ENCODE results near the gene MAGED1.

MAGED1 gene

GRCh38 chrX:51878056-51878455 lies 15.4 kb upstream of the MAGED1 start:
- H3K27ac ChIP-seq (ENCODE audit: low read depth, low read length, poor library complexity, severe bottlenecking) = no peak overlapping the region
- H4K20me1 ChIP-seq (ENCODE audit: insufficient read depth, low read length) = no peaks in the 10 kb centered on the region
- H3K9me3 ChIP-seq (ENCODE audit: low read length) = no peaks in the 10 kb centered on the region
- H3K4me2 ChIP-seq (ENCODE audit: low read length) = no peak overlapping the region
- no peak for TF ChIP-seq EZH2 (IDR thresholded peaks at IDR 0.05; ENCODE audit: borderline replicate concordance, low read length)
- H3K27me3 ChIP-seq (ENCODE audit: insufficient read depth, low read length) = no peaks in the 10 kb centered on the region
- H3K9ac ChIP-seq (ENCODE audit: low read length) = no peak overlapping the region
- H3K36me3 ChIP-seq (ENCODE audit: insufficient read depth, low read length) = no peaks in the 10 kb centered on the region
- no peaks in the 10 kb centered on the region for H3K79me2 ChIP-seq (ENCODE audit: insufficient read depth, low read length)
- no peak overlapping the region for H2AFZ ChIP-seq (ENCODE audit: low read length)
- H3F3A ChIP-seq (ENCODE audit: insufficient read depth, low read length) = no peaks in the 10 kb centered on the region
- H3K4me3 ChIP-seq (ENCODE audit: low read depth, low read length, poor library complexity, severe bottlenecking) = no peak overlapping the region
- no peaks in the 10 kb centered on the region for H3K9me2 ChIP-seq (ENCODE audit: low read depth, low read length)
- H3K4me1 ChIP-seq (ENCODE audit: insufficient read depth, low read length, severe bottlenecking) = no peaks in the 10 kb centered on the region

DNA sequence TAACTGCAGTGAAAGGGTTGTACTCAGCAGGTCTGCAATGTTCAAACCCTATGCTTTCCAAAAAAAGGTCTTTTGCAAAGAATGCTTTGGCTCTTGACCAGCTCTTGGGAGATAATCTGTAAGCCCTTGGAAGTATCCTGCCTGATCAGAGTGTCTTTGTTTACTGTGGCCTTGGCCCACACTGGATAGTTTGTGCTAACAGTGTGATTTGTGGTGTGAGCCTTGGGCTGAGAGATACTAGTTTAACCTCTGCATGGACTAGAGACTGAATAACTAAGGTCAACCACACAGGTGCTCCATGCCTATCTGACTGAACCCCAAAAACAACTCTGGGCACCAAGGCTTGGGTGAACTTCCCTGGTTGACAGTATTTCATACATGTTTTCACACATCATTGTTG lies 3.6 kb upstream of the MAGED1 start:
- Histone ChIP-seq H3K9ac (ENCODE audit: low read length) (no peak overlapping the region), H3K79me2 (ENCODE audit: insufficient read depth, low read length) (no peaks in the 10 kb centered on the region), H3F3A (ENCODE audit: insufficient read depth, low read length) (no peaks in the 10 kb centered on the region), H2AFZ (ENCODE audit: low read length) (no peak overlapping the region), H3K36me3 (ENCODE audit: insufficient read depth, low read length) (no peaks in the 10 kb centered on the region), H3K27ac (ENCODE audit: low read depth, low read length, poor library complexity, severe bottlenecking) (no peak overlapping the region), H3K4me1 (ENCODE audit: insufficient read depth, low read length, severe bottlenecking) (peaks cover 19% of the 10 kb centered on the region), H3K9me3 (ENCODE audit: low read length) (no peaks in the 10 kb centered on the region), H3K4me2 (ENCODE audit: low read length) (no peak overlapping the region), H3K4me3 (ENCODE audit: low read depth, low read length, poor library complexity, severe bottlenecking) (no peak overlapping the region), H3K27me3 (ENCODE audit: insufficient read depth, low read length) (no peaks in the 10 kb centered on the region), H4K20me1 (ENCODE audit: insufficient read depth, low read length) (no peaks in the 10 kb centered on the region), H3K9me2 (ENCODE audit: low read depth, low read length) (no peaks in the 10 kb centered on the region)
- TF ChIP-seq CTCF (IDR thresholded peaks at IDR 0.05; ENCODE audit: low read length) = no peak

- Histone ChIP-seq H3K9me3 (ENCODE audit: low read length) (no peaks in the 10 kb centered on the region), H4K20me1 (ENCODE audit: insufficient read depth, low read length) (no peaks in the 10 kb centered on the region), H3K4me1 (ENCODE audit: insufficient read depth, low read length, severe bottlenecking) (peaks cover 28% of the 10 kb centered on the region), H3K9me2 (ENCODE audit: low read depth, low read length) (no peaks in the 10 kb centered on the region), H3K4me2 (ENCODE audit: low read length) (peak overlapping the region; percentile 23; the same call in 1 of the 2 replicates), H3K4me3 (ENCODE audit: low read depth, low read length, poor library complexity, severe bottlenecking) (no peak overlapping the region), H2AFZ (ENCODE audit: low read length) (no peak overlapping the region), H3F3A (ENCODE audit: insufficient read depth, low read length) (no peaks in the 10 kb centered on the region), H3K36me3 (ENCODE audit: insufficient read depth, low read length) (peaks cover 11% of the 10 kb centered on the region; the same call in 1 of the 2 replicates), H3K9ac (ENCODE audit: low read length) (no peak overlapping the region; the same call in 1 of the 2 replicates), H3K27ac (ENCODE audit: low read depth, low read length, poor library complexity, severe bottlenecking) (peak overlapping the region; percentile 78), H3K27me3 (ENCODE audit: insufficient read depth, low read length) (no peaks in the 10 kb centered on the region), H3K79me2 (ENCODE audit: insufficient read depth, low read length) (no peaks in the 10 kb centered on the region)
- TF ChIP-seq EZH2 (IDR thresholded peaks at IDR 0.05; ENCODE audit: borderline replicate concordance, low read length) (no peak), CTCF (IDR thresholded peaks at IDR 0.05; ENCODE audit: low read length) (no peak)
Measured at GRCh38 chrX:51891245-51891644, 2.2 kb upstream of the MAGED1 start.

DNA sequence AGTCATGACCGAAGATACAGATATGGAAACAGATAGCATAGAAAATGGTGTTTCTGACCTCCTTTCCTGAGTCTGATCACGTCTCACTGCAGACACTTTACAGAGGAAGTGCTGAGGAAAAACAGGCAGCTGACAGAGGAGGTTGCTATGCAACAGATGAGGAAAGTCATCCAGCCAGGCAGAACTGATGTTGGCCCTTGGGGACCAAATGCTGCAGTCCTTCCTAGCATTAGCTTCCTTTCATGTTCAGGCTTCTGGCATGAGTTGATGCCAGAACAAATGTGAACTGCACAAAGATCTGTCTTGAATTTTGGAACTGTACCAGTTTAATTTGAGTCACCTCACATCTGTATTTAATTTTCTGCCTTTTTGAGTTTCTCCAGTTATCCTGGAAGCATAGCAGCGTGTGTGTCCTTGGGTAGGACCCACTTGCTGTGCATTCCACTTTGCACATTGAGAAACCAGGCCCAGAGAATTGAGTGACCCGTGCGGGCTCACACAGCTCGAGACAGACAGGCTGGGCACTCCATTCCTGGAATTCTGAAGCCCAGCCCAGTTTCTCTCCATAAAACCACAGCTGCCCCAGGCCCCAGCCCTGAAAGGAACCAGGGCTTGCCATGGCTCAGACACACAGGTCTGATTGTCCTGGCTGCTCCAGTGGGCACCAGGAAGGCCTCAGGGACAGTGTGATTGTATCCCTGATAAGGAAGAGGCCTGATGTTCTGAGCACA lies 1.4 kb upstream of the MAGED1 start:
- no peaks in the 10 kb centered on the region for H3F3A ChIP-seq (ENCODE audit: insufficient read depth, low read length)
- no peaks in the 10 kb centered on the region for H3K9me2 ChIP-seq (ENCODE audit: low read depth, low read length)
- peak overlapping the region; percentile 97 for H3K4me3 ChIP-seq (ENCODE audit: low read depth, low read length, poor library complexity, severe bottlenecking)
- H2AFZ ChIP-seq (ENCODE audit: low read length) = no peak overlapping the region
- no peaks in the 10 kb centered on the region for H3K9me3 ChIP-seq (ENCODE audit: low read length)
- H3K79me2 ChIP-seq (ENCODE audit: insufficient read depth, low read length) = no peaks in the 10 kb centered on the region
- H3K27me3 ChIP-seq (ENCODE audit: insufficient read depth, low read length) = no peaks in the 10 kb centered on the region
- TF ChIP-seq EZH2 (IDR thresholded peaks at IDR 0.05; ENCODE audit: borderline replicate concordance, low read length) (no peak), CTCF (IDR thresholded peaks at IDR 0.05; ENCODE audit: low read length) (no peak)
- H3K36me3 ChIP-seq (ENCODE audit: insufficient read depth, low read length) = peaks cover 18% of the 10 kb centered on the region; the same call in 1 of the 2 replicates
- H3K4me1 ChIP-seq (ENCODE audit: insufficient read depth, low read length, severe bottlenecking) = peaks cover 28% of the 10 kb centered on the region
- peak overlapping the region; percentile 78 for H3K27ac ChIP-seq (ENCODE audit: low read depth, low read length, poor library complexity, severe bottlenecking)
- peak overlapping the region; percentile 63; the same call in 1 of the 2 replicates for H3K9ac ChIP-seq (ENCODE audit: low read length)
- peak overlapping the region; percentile 91 for H3K4me2 ChIP-seq (ENCODE audit: low read length)
- no peaks in the 10 kb centered on the region for H4K20me1 ChIP-seq (ENCODE audit: insufficient read depth, low read length)

Data from OCI-LY1 (cell line).